ENCODE results near the gene APOL3.
"Not testable (repeated sequence)": the region's sequence is repeated elsewhere in the genome, so short reads cannot be mapped to it uniquely, and the experiment has no call there.

APOL3 gene, protein sequence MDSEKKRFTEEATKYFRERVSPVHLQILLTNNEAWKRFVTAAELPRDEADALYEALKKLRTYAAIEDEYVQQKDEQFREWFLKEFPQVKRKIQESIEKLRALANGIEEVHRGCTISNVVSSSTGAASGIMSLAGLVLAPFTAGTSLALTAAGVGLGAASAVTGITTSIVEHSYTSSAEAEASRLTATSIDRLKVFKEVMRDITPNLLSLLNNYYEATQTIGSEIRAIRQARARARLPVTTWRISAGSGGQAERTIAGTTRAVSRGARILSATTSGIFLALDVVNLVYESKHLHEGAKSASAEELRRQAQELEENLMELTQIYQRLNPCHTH

DNA sequence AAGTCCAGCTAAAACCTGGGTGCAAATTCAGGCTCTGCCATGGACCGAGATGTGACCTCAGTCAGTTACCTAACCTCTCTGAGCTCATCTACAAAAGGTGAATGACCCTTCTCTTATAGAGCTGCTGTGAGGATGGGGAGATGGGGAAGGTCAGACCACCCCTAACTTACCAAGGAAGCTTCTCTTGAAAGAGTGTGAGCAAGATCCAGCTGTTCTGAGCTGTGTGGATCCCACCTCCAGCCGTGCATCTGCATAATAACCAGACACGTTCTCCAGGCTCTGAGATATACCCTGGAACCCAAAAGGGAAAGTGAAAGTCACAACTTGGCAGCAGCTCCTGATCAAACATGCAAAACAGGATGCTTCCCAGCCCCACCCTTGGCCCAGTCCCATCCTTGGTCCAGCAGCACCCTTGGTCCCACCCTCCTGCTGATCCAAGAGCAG is at the start of gene APOL3:
APOL3 (minus strand) TSS at position 257 of the 444 bp plus-strand sequence. CDS start 11,700 bp downstream, outside the sequence.
- DNase-seq (ENCODE audit: extremely low read depth, low read depth) = no peak
- TF ChIP-seq, protein P1, sequence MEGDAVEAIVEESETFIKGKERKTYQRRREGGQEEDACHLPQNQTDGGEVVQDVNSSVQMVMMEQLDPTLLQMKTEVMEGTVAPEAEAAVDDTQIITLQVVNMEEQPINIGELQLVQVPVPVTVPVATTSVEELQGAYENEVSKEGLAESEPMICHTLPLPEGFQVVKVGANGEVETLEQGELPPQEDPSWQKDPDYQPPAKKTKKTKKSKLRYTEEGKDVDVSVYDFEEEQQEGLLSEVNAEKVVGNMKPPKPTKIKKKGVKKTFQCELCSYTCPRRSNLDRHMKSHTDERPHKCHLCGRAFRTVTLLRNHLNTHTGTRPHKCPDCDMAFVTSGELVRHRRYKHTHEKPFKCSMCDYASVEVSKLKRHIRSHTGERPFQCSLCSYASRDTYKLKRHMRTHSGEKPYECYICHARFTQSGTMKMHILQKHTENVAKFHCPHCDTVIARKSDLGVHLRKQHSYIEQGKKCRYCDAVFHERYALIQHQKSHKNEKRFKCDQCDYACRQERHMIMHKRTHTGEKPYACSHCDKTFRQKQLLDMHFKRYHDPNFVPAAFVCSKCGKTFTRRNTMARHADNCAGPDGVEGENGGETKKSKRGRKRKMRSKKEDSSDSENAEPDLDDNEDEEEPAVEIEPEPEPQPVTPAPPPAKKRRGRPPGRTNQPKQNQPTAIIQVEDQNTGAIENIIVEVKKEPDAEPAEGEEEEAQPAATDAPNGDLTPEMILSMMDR (IDR thresholded peaks at IDR 0.05; ENCODE audit: low read depth, low read length) = no peak

DNA sequence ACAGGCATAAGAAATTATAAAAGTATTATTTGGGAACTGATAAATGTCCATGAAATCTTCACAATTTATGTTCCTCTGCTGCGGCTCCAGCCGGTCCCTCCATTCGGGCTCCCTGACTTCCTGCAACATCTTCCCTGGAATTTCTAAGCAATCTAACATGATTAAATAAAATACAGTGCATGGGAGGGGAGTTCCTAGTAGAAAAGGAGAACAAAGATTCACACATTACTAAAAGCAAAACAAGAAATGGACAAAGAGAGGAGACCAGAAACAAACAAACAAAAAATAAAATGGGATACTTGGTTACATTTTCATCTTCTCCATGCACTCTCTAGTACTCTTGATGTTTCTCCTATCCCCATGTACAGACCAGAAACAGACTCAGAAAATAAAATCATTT is 49.7 kb upstream of the APOL3 start:
- TF ChIP-seq, protein P1 (IDR thresholded peaks at IDR 0.05; ENCODE audit: low read depth, low read length) = no peak
- no peak for DNase-seq (ENCODE audit: extremely low read depth, low read depth)

DNA sequence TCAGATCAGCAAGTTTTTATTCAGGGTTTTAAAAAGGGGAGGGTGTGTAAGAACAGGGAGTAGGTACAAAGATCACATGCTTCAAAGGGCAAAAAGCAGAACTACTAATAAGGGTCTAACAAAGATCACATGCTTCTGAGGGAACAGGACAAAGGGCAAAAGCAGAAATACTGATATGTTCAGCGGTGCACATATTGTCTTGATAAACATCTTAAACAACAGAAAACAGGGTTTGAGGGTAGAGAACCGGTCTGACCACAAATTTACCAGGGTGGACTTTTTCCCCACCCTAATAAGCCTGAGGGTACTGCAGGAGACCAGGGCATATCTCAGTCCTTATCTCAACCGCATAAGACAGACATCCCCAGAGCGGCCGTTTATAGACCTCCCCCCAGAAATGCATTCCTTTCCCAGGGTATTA is 48.9 kb upstream of the APOL3 start:
- DNase-seq (ENCODE audit: extremely low read depth, low read depth) = not testable (repeated sequence)

DNA sequence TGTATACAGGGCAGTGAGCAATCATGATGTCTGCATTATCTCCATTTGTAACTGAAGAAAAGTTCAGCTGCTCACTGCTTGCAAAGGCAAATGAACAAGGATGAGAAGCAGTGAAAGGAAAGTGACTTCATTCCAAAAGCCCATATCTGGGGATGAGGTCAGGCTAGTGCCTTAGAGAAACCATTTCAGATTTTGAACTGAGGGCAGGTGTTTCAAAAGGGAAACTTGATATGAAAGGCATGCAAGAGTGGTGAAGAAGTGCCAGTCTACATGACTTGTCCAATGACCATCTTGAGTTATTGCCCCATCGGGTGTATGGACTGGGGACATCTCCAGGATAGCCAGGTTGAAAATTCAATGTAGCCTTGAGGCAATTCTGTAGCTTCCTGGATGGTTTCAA is 48.4 kb upstream of the APOL3 start:
- TF ChIP-seq, protein P1 (IDR thresholded peaks at IDR 0.05; ENCODE audit: low read depth, low read length) = no peak

DNA sequence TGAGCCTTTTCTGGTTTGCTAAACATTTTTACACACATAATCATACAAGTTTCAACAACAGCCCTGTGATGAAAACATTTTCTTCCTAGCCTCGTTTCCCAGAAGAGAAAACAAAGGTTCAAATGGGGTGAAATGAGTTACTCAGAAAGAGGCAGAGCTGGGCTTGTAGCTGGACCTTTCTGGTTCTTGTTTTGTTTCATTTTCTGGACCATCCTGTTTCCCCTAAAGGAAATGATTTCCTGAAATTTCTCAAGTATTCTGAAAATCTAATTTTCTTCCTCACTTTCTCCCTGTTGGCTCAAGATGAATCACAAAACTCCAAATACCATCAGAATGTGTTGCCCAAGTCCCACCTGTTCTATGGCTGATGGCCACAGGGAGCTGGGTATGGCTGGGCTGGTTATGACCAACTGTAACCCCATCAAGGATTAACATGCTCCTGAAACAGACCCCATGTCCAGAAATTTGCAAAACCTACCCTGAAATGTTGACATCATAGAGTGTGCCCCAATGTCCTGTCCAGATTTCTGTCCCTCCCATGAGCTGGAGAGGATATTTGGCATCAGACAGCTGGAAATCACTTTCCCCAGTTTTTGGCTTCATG is 47.7 kb upstream of the APOL3 start:
- TF ChIP-seq, protein P1 (IDR thresholded peaks at IDR 0.05; ENCODE audit: low read depth, low read length) = no peak
- no peak for DNase-seq (ENCODE audit: extremely low read depth, low read depth)

More for the DNA sequence above, 48.4 kb upstream of the APOL3 start:
- no peak for DNase-seq (ENCODE audit: extremely low read depth, low read depth)

DNA sequence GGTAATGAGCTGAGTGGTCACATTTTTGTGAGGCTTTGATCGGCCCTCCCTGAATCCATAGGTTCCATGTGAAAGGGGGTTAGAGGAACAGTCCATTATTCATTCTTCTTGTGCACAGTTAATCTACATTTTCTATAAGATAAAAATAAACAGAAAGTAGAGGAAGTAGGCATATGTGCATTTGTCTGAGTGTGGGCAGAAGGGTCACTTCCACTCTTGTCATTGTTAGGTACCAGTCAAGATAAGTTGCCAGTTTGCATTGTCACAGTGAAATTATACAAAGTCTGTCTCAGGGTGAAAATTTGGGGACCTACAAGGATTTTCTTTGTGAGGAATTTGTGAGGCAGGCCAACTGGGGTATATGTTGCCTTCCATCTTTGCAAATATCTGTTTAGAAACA is 45.7 kb upstream of the APOL3 start:
- DNase-seq (ENCODE audit: extremely low read depth, low read depth) = no peak
- TF ChIP-seq, protein P1 (IDR thresholded peaks at IDR 0.05; ENCODE audit: low read depth, low read length) = no peak

DNA sequence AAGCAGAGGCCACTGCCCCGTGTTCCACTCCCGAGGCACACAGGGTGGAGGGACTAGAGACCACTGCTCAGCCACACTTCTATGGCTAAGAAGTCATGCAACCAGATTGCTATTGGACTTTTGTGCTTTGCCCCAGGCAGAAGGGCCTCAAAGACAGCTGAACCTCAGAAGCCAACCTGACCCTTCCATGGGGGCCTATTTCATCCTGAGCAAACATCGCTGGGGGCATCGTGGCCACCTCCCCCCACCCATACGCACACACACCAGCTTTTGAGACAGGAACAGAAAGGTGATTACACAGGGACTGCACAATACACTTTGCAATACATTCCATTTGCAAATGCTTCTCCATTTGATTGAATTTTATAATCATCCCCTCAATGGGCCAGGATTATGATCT is 45.0 kb upstream of the APOL3 start:
- DNase-seq (ENCODE audit: extremely low read depth, low read depth) = not testable (repeated sequence)

DNA sequence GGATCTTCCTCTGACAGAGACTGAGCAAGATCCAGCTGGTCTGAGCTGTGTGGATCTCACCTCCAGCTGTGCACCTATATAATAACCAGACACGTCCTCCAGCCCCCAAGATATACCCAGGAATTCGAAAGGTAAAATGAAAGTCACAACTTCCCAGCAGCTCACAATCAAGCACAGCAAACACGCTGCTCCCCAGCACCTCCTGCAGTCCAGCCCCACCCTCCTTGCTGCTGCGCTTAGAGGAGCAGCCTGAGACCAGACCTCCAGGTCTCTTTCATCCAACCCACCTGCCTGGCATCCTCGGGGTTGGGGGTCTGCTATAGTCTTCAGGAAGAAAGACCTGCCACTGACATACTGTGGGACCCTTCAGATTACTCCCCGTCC is 44.1 kb upstream of the APOL3 start:
- TF ChIP-seq, protein P1 (IDR thresholded peaks at IDR 0.05; ENCODE audit: low read depth, low read length) = no peak
- DNase-seq (ENCODE audit: extremely low read depth, low read depth) = no peak
